ENCODE data around the gene ARID1A. TPM values are rescaled to one million over a fixed set of nuclear protein-coding genes. Genes with fewer than 3 reads are reported as not detected.

ARID1A gene
- total RNA-seq, 2 donors from 2014 or later: 49.6 to 76.2 TPM

- peak overlapping the region; percentile 99 for H3K9ac ChIP-seq (ENCODE audit: low read depth in 2 of 2, low read length in 2 of 2)
- peak overlapping the region; percentile 98 for H3K27ac ChIP-seq
- H3K4me3 ChIP-seq: peak overlapping the region; percentile 62
- H3K27me3 ChIP-seq: no peaks in the 10 kb centered on the region
- intact Hi-C loops (cut with DNase I): loop anchor here (5.0 to 10.0 kb wide), 2 partner anchors 62 to 94 kb away; no protein-coding TSS in a partner anchor
- peak; percentile 72 for DNase-seq
- no peaks in the 10 kb centered on the region for H3K9me3 ChIP-seq
- TF ChIP-seq CTCF (IDR thresholded peaks at IDR 0.05): no peak
- peaks cover 20% of the 10 kb centered on the region for H3K4me1 ChIP-seq
- H3K36me3 ChIP-seq: no peaks in the 10 kb centered on the region
Measured at GRCh38 chr1:26786437-26787380, 90.9 kb downstream of the ARID1A start.

- H3K4me1 ChIP-seq: peaks cover 20% of the 10 kb centered on the region
- no peaks in the 10 kb centered on the region for H3K27me3 ChIP-seq
- H3K36me3 ChIP-seq: no peaks in the 10 kb centered on the region
- peak overlapping the region; percentile 62 for H3K4me3 ChIP-seq
- H3K9ac ChIP-seq (ENCODE audit: low read depth in 2 of 2, low read length in 2 of 2): peak overlapping the region; percentile 99
- DNase-seq: no peak
- H3K9me3 ChIP-seq: no peaks in the 10 kb centered on the region
- no peak for TF ChIP-seq CTCF (IDR thresholded peaks at IDR 0.05)
- intact Hi-C loops (cut with DNase I): loop anchor here (5.0 to 10.0 kb wide), 2 partner anchors 63 to 95 kb away; no protein-coding TSS in a partner anchor
- H3K27ac ChIP-seq: peak overlapping the region; percentile 98
Measured at GRCh38 chr1:26787381-26787705, 91.5 kb downstream of the ARID1A start.

- no peak for TF ChIP-seq CTCF (IDR thresholded peaks at IDR 0.05)
- intact Hi-C loops (cut with DNase I): loop anchor here (2.0 to 10.0 kb wide), 4 partner anchors 63 to 185 kb away; no protein-coding TSS in a partner anchor
- H3K4me3 ChIP-seq: peak within 1 kb of the TSS; percentile 62
- H3K36me3 ChIP-seq: no peaks in the 10 kb centered on the region
- peaks cover 20% of the 10 kb centered on the region for H3K4me1 ChIP-seq
- no peaks in the 10 kb centered on the region for H3K9me3 ChIP-seq
- H3K27me3 ChIP-seq: no peaks in the 10 kb centered on the region
- peak within 1 kb of the TSS; percentile 99 for H3K9ac ChIP-seq (ENCODE audit: low read depth in 2 of 2, low read length in 2 of 2)
- peak within 1 kb of the TSS; percentile 98 for H3K27ac ChIP-seq
- DNase-seq: peak; percentile 87
Measured at GRCh38 chr1:26787706-26788514, 92.1 kb downstream of the ARID1A start, which contains the start of gene PIGV. Gene PIGV (plus strand): TSS chr1:26787950. CDS start chr1:26790816, 2,866 bp downstream.

- TF ChIP-seq CTCF (IDR thresholded peaks at IDR 0.05): no peak
- peak overlapping the region; percentile 98 for H3K27ac ChIP-seq
- intact Hi-C loops (cut with DNase I): loop anchor here (2.0 to 10.0 kb wide), 4 partner anchors 64 to 186 kb away; no protein-coding TSS in a partner anchor
- H3K4me3 ChIP-seq: peak overlapping the region; percentile 62
- peak overlapping the region; percentile 99 for H3K9ac ChIP-seq (ENCODE audit: low read depth in 2 of 2, low read length in 2 of 2)
- peaks cover 17% of the 10 kb centered on the region for H3K4me1 ChIP-seq
- H3K36me3 ChIP-seq: no peaks in the 10 kb centered on the region
- H3K27me3 ChIP-seq: no peaks in the 10 kb centered on the region
- no peaks in the 10 kb centered on the region for H3K9me3 ChIP-seq
- DNase-seq: no peak
Measured at GRCh38 chr1:26788515-26788785, 92.6 kb downstream of the ARID1A start.
